GM18909 (cell line): ENCODE results near the gene A4GNT.

Source experiments
- ATAC-seq: cut with Tn5 transposase; IDR thresholded peaks from one replicate; pipeline ENCODE4 v1.9.1; 2021; ENCODE audit warnings: mild to moderate bottlenecking; ENCODE audit not compliant: unreplicated experiment, poor library complexity

The A4GNT gene

DNA sequence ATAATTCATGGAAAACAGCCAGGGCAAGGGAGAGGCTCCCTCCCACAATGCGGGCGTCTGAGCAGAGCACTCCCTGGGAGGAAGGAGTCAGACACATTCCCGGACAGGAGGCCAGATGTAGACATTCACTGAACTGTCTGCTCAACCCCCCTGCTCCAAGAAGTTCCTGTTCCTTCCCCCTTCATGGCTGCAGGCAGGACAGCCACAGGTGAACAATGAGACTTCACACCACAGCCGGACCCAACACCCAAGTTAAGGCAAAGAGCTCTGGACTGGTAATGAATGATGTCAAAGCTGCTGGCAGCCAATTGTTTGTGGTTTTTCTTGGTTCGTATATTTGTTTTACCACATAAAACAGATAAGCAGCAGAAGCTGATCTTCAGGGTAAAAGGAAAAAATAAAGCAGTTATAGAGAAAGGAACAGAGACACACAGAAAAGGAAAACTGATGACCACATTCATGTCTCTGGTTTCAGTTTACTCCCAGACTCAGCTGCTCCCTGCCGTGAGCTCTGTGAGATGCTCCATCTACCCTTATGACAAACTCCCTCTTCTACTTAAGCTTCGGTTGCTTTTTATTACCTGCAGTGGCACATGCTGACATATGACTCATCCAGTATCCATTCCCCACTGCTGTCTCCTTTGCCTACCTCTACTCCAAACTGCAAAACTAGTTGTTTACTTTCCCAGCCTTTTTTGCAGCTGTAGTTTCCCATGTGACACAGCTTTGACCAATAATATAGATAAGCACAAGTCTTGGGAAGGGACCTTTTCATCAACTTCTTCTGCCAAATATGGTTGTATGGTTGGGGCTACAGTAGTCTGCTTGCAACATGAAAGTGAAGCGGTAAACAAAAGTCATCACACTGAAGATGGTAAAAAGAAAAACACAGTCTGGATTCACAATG is 49.9 kb downstream of the A4GNT start:
- no peak for ATAC-seq

DNA sequence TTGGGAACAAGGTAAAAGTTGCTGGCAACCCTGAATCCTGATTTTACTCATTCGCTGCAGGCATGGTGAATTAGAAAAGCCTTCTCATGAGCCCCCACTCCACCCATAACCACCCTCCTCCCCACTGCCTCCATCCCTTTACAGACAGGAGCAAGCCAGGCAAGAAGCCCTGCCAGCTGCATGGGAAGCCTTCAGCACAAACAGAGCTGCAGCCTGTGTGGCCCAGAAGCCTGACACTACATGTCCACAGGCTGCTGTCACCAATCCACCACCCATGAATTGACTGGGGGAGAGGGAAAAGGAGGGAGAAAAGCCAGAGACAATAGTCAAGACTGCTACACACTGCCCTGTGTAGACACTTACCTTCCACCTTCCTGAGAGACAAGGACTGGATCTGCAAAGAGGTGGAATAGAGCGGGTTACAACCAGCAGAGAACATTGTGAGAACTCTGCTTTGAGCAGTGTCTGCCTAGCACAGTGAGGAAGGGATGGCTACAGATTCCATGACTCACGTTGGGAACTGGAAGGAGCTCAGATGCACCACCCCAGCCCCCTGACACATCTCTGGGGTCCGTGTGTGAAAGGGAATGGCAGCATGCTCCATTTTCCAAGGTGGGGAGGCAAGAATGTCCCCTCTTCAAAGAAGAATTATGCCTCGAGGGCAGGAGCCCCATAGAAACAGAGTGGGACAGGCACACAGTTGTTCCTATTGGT is 50.7 kb downstream of the A4GNT start:
- ATAC-seq = no peak

DNA sequence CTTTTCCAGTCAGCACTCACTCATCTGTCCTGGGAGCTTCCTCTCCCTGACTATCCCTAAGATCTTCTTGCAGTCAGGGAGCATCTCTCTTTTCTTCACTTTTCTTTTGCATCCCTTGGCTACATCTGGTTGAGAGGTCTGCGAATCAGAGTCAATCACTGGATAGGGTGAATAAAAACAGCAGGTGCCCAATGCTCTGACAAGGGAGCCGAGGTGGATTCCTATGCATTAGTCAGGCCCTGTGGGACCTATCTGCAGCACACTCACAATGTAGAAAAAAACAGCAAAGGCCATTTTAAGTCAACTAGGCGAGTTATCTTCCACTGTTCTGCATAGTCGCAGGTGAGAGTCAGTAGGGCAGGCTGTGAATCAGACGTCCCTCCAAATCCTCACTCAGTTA is 52.3 kb downstream of the A4GNT start:
- ATAC-seq = no peak

GRCh38 chr3:138078901-138079344 is 53.3 kb downstream of the A4GNT start:
- ATAC-seq = no peak

- no peak for ATAC-seq
Measured at GRCh38 chr3:138078096-138078495, 54.1 kb downstream of the A4GNT start.
